CD4-positive, CD25-positive, alpha-beta regulatory T cell (primary cell): Measurements from ENCODE around the gene STX11. TPM values are rescaled to one million over a fixed set of nuclear protein-coding genes. Genes with fewer than 3 reads are reported as not detected.
"Not testable (repeated sequence)": the region's sequence is repeated elsewhere in the genome, so short reads cannot be mapped to it uniquely, and the experiment has no call there.

ENCODE experiments used
- ATAC-seq, 2 donors: fragments of 150-1000 bp; cut with Tn5 transposase; one replicate each; pipeline ENCODE4 v1.10.0; 2021; ENCODE audit warnings: low read depth in 2 of 2, moderate number of reproducible peaks in 2 of 2, moderate library complexity in 1 of 2
- DNase-seq, 3 donors: peaks; one replicate each; pipeline versions ENCODE4 v3.0.0 to v3.0.0-alpha.2; 2012 to 2022; ENCODE audit warnings: mixed read lengths in 1 of 3
- H3K27ac ChIP-seq: one replicate; pipeline ENCODE4 v1.7.0; 2013; ENCODE audit warnings: mild to moderate bottlenecking, low read length; ENCODE audit not compliant: insufficient read depth, poor library complexity, severe bottlenecking
- H3K27me3 ChIP-seq: one replicate; pipeline ENCODE4 v1.7.0; 2013; ENCODE audit warnings: low read length; ENCODE audit not compliant: control insufficient read depth, insufficient read depth
- H3K36me3 ChIP-seq: one replicate; pipeline ENCODE4 v1.7.0; 2013; ENCODE audit warnings: mild to moderate bottlenecking, low read length, moderate library complexity; ENCODE audit not compliant: control insufficient read depth, insufficient read depth
- H3K4me1 ChIP-seq: 2 replicates; pipeline ENCODE4 v1.7.0; 2013; ENCODE audit warnings: mild to moderate bottlenecking, low read length; ENCODE audit not compliant: insufficient read depth, control insufficient read depth, poor library complexity, severe bottlenecking
- H3K4me3 ChIP-seq: one replicate; pipeline ENCODE4 v1.7.0; 2013; ENCODE audit warnings: low read depth, mild to moderate bottlenecking, low read length, moderate library complexity
- H3K9me3 ChIP-seq, 2 experiments: 1 replicate in 1 of 2; 2 replicates in 1 of 2; pipeline ENCODE4 v1.7.0; 2013; ENCODE audit warnings: low read length in 2 of 2, mild to moderate bottlenecking in 1 of 2, moderate library complexity in 1 of 2; ENCODE audit not compliant: control insufficient read depth in 2 of 2
- H3K27ac Mint-ChIP-seq, 3 donors: one replicate each; pipeline ENCODE4 v1.8.0; 2020 to 2022; ENCODE audit warnings: mild to moderate bottlenecking in 3 of 3, mixed read lengths in 3 of 3, moderate library complexity in 2 of 3
- H3K27me3 Mint-ChIP-seq: one replicate; pipeline ENCODE4 v1.8.0; 2022; ENCODE audit warnings: mild to moderate bottlenecking, mixed read lengths
- H3K36me3 Mint-ChIP-seq: one replicate; pipeline ENCODE4 v1.8.0; 2020; ENCODE audit warnings: mixed read lengths
- H3K4me1 Mint-ChIP-seq, 4 donors: one replicate each; pipeline ENCODE4 v1.8.0; 2020 to 2022; ENCODE audit warnings: mixed read lengths in 4 of 4, mild to moderate bottlenecking in 1 of 4
- H3K4me3 Mint-ChIP-seq, 4 donors: one replicate each; pipeline ENCODE4 v1.8.0; 2020 to 2022; ENCODE audit warnings: mild to moderate bottlenecking in 4 of 4, mixed read lengths in 4 of 4, moderate library complexity in 3 of 4
- H3K9me3 Mint-ChIP-seq, 7 donors: one replicate each; pipeline ENCODE4 v1.8.0; 2020 to 2022; ENCODE audit warnings: mixed read lengths in 7 of 7, mild to moderate bottlenecking in 3 of 7, moderate library complexity in 2 of 7
- polyA plus RNA-seq, 4 donors: library from polyadenylated mRNA; unstranded; fragments of 300-500 nt; fragmentation: Illumina TruSeq; gene quantifications; one replicate each; pipeline ENCODE4 v1.2.3, GENCODE V29; 2021
- total RNA-seq: library from RNA; stranded (reverse); gene quantifications from one replicate; pipeline ENCODE4 v1.2.3, GENCODE V29; 2022

STX11 gene
- total and polyA plus RNA-seq, 5 donors from 2014 or later = 18.2 to 30.1 (median 24.9) TPM

- Mint-ChIP-seq H3K9me3 (no peaks in the 10 kb centered on the region), H3K4me3 (no peak overlapping the region), H3K36me3 (peaks cover 25% of the 10 kb centered on the region), H3K4me1 (peaks cover 20 to 47% (median 30%) of the 10 kb centered on the region in 4 donors), H3K27me3 (no peaks in the 10 kb centered on the region), H3K27ac (no peak overlapping the region)
- Histone ChIP-seq H3K27ac (no peak overlapping the region), H3K4me1 (peaks cover 20% of the 10 kb centered on the region), H3K36me3 (peaks cover 17% of the 10 kb centered on the region), H3K27me3 (no peaks in the 10 kb centered on the region), H3K4me3 (no peak overlapping the region), H3K9me3 (no peaks in the 10 kb centered on the region)
- no peak for DNase-seq
- ATAC-seq = no peak
Measured at GRCh38 chr6:144176043-144176442, 25.7 kb downstream of the STX11 start.

- H3K27ac Mint-ChIP-seq = peak overlapping the region in 2 of 3 donors; percentile 22 to 31
- peak overlapping the region in 1 of 4 donors; percentile 3 for H3K4me3 Mint-ChIP-seq
- Histone ChIP-seq H3K36me3 (peaks cover 4% of the 10 kb centered on the region), H3K27ac (no peak overlapping the region), H3K9me3 (no peaks in the 10 kb centered on the region), H3K4me3 (peak overlapping the region; percentile 38), H3K4me1 (peaks cover 20% of the 10 kb centered on the region), H3K27me3 (no peaks in the 10 kb centered on the region)
- H3K9me3 Mint-ChIP-seq = peaks cover 0 to 2% (median 0%) of the 10 kb centered on the region in 7 donors
- no peak for DNase-seq
- peaks cover 11% of the 10 kb centered on the region for H3K36me3 Mint-ChIP-seq
- peaks cover 24 to 59% (median 37%) of the 10 kb centered on the region in 4 donors for H3K4me1 Mint-ChIP-seq
- no peaks in the 10 kb centered on the region for H3K27me3 Mint-ChIP-seq
- ATAC-seq = no peak
Measured at GRCh38 chr6:144177726-144178125, 27.4 kb downstream of the STX11 start.

- Mint-ChIP-seq H3K27me3 (no peaks in the 10 kb centered on the region), H3K36me3 (peaks cover 8% of the 10 kb centered on the region), H3K4me3 (peak overlapping the region in 3 of 4 donors; percentile 3 to 20 (median 18)), H3K9me3 (peaks cover 0 to 2% (median 0%) of the 10 kb centered on the region in 7 donors), H3K27ac (peak overlapping the region in 2 of 3 donors; percentile 28 to 31), H3K4me1 (peaks cover 26 to 63% (median 38%) of the 10 kb centered on the region in 4 donors)
- Histone ChIP-seq H3K27ac (no peak overlapping the region), H3K9me3 (no peaks in the 10 kb centered on the region), H3K4me3 (peak overlapping the region; percentile 38), H3K4me1 (peaks cover 20% of the 10 kb centered on the region), H3K27me3 (no peaks in the 10 kb centered on the region), H3K36me3 (peaks cover 4% of the 10 kb centered on the region)
- ATAC-seq = no peak
- DNase-seq = peak in 1 of 3 donors; percentile 42
Measured at GRCh38 chr6:144178323-144178722, 28.0 kb downstream of the STX11 start.

GRCh38 chr6:144179237-144179636, 28.9 kb downstream of the STX11 start:
- peaks cover 0 to 2% (median 0%) of the 10 kb centered on the region in 7 donors for H3K9me3 Mint-ChIP-seq
- DNase-seq (no peak), ATAC-seq (no peak)
- no peaks in the 10 kb centered on the region for H3K9me3 ChIP-seq
- peak overlapping the region; percentile 66 for H3K4me3 ChIP-seq
- H3K4me1 Mint-ChIP-seq = peaks cover 26 to 63% (median 38%) of the 10 kb centered on the region in 4 donors
- H3K27ac Mint-ChIP-seq = peak overlapping the region; percentile 48 to 88 (median 56)
- H3K4me3 Mint-ChIP-seq = peak overlapping the region; percentile 40 to 64 (median 44)
- no peak overlapping the region for H3K27ac ChIP-seq
- H3K4me1 ChIP-seq = peaks cover 20% of the 10 kb centered on the region
- no peaks in the 10 kb centered on the region for H3K27me3 Mint-ChIP-seq
- H3K27me3 ChIP-seq = no peaks in the 10 kb centered on the region
- H3K36me3 Mint-ChIP-seq = peaks cover 3% of the 10 kb centered on the region
- H3K36me3 ChIP-seq = peaks cover 4% of the 10 kb centered on the region

GRCh38 chr6:144179828-144180227, 29.5 kb downstream of the STX11 start:
- Histone ChIP-seq H3K4me1 (peaks cover 20% of the 10 kb centered on the region), H3K36me3 (peaks cover 4% of the 10 kb centered on the region), H3K4me3 (peak overlapping the region; percentile 66), H3K27me3 (no peaks in the 10 kb centered on the region), H3K9me3 (no peaks in the 10 kb centered on the region), H3K27ac (no peak overlapping the region)
- no peak for ATAC-seq
- Mint-ChIP-seq H3K27me3 (no peaks in the 10 kb centered on the region), H3K27ac (peak overlapping the region in 2 of 3 donors; percentile 56 to 78), H3K4me1 (peaks cover 26 to 63% (median 38%) of the 10 kb centered on the region in 4 donors), H3K4me3 (peak overlapping the region; percentile 40 to 64 (median 44)), H3K36me3 (peaks cover 3% of the 10 kb centered on the region), H3K9me3 (peaks cover 0 to 2% (median 0%) of the 10 kb centered on the region in 7 donors)
- DNase-seq = peak in 1 of 3 donors; percentile 15

- Mint-ChIP-seq H3K4me1 (peaks cover 26 to 61% (median 39%) of the 10 kb centered on the region in 4 donors), H3K27ac (peak overlapping the region in 1 of 3 donors; percentile 56)
- not testable (repeated sequence) for ATAC-seq, H3K27me3 ChIP-seq, H3K27ac ChIP-seq, H3K27me3 Mint-ChIP-seq, H3K9me3 Mint-ChIP-seq, H3K9me3 ChIP-seq, DNase-seq, H3K36me3 ChIP-seq, H3K36me3 Mint-ChIP-seq, H3K4me3 Mint-ChIP-seq
- peaks cover 20% of the 10 kb centered on the region for H3K4me1 ChIP-seq
- peak overlapping the region; percentile 66 for H3K4me3 ChIP-seq
Measured at GRCh38 chr6:144180354-144180753, 30.0 kb downstream of the STX11 start.

- Mint-ChIP-seq H3K4me1 (peaks cover 22 to 56% (median 38%) of the 10 kb centered on the region in 4 donors), H3K27me3 (no peaks in the 10 kb centered on the region), H3K27ac (no peak overlapping the region), H3K9me3 (peaks cover 0 to 2% (median 0%) of the 10 kb centered on the region in 7 donors), H3K36me3 (peaks cover 7% of the 10 kb centered on the region), H3K4me3 (no peak overlapping the region)
- no peak overlapping the region for H3K27ac ChIP-seq
- no peaks in the 10 kb centered on the region for H3K27me3 ChIP-seq
- no peak for DNase-seq
- peaks cover 6% of the 10 kb centered on the region for H3K36me3 ChIP-seq
- H3K9me3 ChIP-seq = no peaks in the 10 kb centered on the region
- H3K4me1 ChIP-seq = peaks cover 20% of the 10 kb centered on the region
- no peak overlapping the region for H3K4me3 ChIP-seq
- ATAC-seq = no peak
Measured at GRCh38 chr6:144181639-144182038, 31.3 kb downstream of the STX11 start.

GRCh38 chr6:144184186-144184585, 33.9 kb downstream of the STX11 start:
- not testable (repeated sequence) for DNase-seq, H3K4me3 Mint-ChIP-seq, H3K9me3 Mint-ChIP-seq, H3K9me3 ChIP-seq, ATAC-seq, H3K4me3 ChIP-seq, H3K27me3 Mint-ChIP-seq, H3K27me3 ChIP-seq, H3K27ac ChIP-seq
- Mint-ChIP-seq H3K4me1 (peaks cover 15 to 34% (median 27%) of the 10 kb centered on the region in 4 donors), H3K36me3 (peaks cover 19% of the 10 kb centered on the region), H3K27ac (peak overlapping the region in 1 of 3 donors; percentile 75)
- H3K4me1 ChIP-seq = peaks cover 11% of the 10 kb centered on the region
- H3K36me3 ChIP-seq = peaks cover 21% of the 10 kb centered on the region
